H1 (cell line): ENCODE measurements around the gene ENDOD1. TPM values are rescaled to one million over a fixed set of nuclear protein-coding genes. Genes with fewer than 3 reads are reported as not detected.

Experiments used
- CREB1 ChIP-seq: IDR thresholded peaks from 2 replicates; pipeline ENCODE4 v1.6.1; 2012; ENCODE audit warnings: inconsistent platforms
- POLR2A ChIP-seq, 2 experiments: IDR thresholded peaks; 1 replicate in 1 of 2; 2 replicates in 1 of 2; pipeline ENCODE4 v1.6.1; 2011; ENCODE audit warnings: low read depth in 2 of 2, low read length in 2 of 2, mild to moderate bottlenecking in 2 of 2; ENCODE audit errors: control extremely low read depth in 1 of 2
- RAD21 ChIP-seq, 2 experiments: IDR thresholded peaks in 1 of 2; conservative IDR thresholded peaks in 1 of 2; 2 replicates each; pipeline ENCODE4 v1.6.1; 2011; ENCODE audit warnings: low read depth in 2 of 2, low read length in 2 of 2, improper control_type of control experiment in 1 of 2, inconsistent platforms in 1 of 2, mild to moderate bottlenecking in 1 of 2, moderate library complexity in 1 of 2
- RBBP5 ChIP-seq: IDR thresholded peaks from 2 replicates; pipeline ENCODE4 v1.7.1; 2012; ENCODE audit warnings: low read depth, mild to moderate bottlenecking, inconsistent platforms, low read length, moderate library complexity, borderline replicate concordance
- SIRT6 ChIP-seq: IDR thresholded peaks from one replicate; pipeline ENCODE4 v1.7.1; 2012; ENCODE audit warnings: low read length, inconsistent platforms
- SIX5 ChIP-seq: IDR thresholded peaks from 2 replicates; pipeline ENCODE4 v1.6.1; 2011; ENCODE audit warnings: mild to moderate bottlenecking, low read depth, low read length
- polyA plus RNA-seq, 7 experiments: library from polyadenylated mRNA; depleted of rRNA in 3 of 7; stranded (reverse) in 5 of 7; unstranded in 2 of 7; fragments of >200 nt in 5 of 7; fragments of 200-250 nt in 2 of 7; gene quantifications; 1 replicate in 5 of 7; 2 replicates in 1 of 7; 4 replicates in 1 of 7; pipeline versions ENCODE4 v1.2.1 to v1.2.3, GENCODE V29; 2011 to 2013; ENCODE audit warnings: missing spikeins in 2 of 7, mixed read lengths in 2 of 7
- total RNA-seq: library from RNA; stranded (reverse); fragmentation: NEBNext Ultra II Directional; extraction: Animal tissue kit (Norgen Biotek cat#: 25700); gene quantifications from 2 replicates; pipeline ENCODE4 v1.2.1, GENCODE V29; 2021

The ENDOD1 gene
- total and polyA plus RNA-seq, 2 of the 8 experiments (the other 6 are each of a cell fraction or from before 2014, with no cell fraction given), result 1.2 to 2.5 TPM

- TF ChIP-seq RBBP5, result no peak
- no peak for TF ChIP-seq POLR2A (IDR thresholded peaks at IDR 0.05; ENCODE audit: control extremely low read depth in 1 of 2, low read depth in 2 of 2, low read length in 2 of 2)
- no peak for TF ChIP-seq SIX5
- TF ChIP-seq CREB1, result no peak
- no peak for TF ChIP-seq RAD21 (IDR thresholded peaks at IDR 0.05 in 1 of 2, conservative IDR thresholded peaks at IDR 0.05 in 1 of 2; ENCODE audit: low read depth in 2 of 2, low read length in 2 of 2)
- no peak for TF ChIP-seq SIRT6
Measured at GRCh38 chr11:95119361-95120060, 29.9 kb downstream of the ENDOD1 start (continued).
